Coronary artery (tissue), 2 donors: ENCODE data around the gene TPSB2.
"Not testable (repeated sequence)": the region's sequence is repeated elsewhere in the genome, so short reads cannot be mapped to it uniquely, and the experiment has no call there.

ENCODE experiments used
- DNase-seq: peaks from one replicate; pipeline ENCODE4 v3.0.0-alpha.2; 2017; ENCODE audit warnings: low spot score
- H3K27ac ChIP-seq, 2 donors: fragments of 200-600 bp; sonication (generic); one replicate each; pipeline ENCODE4 v1.5.1; 2016 to 2019
- H3K4me3 ChIP-seq: fragments of 200-600 bp; sonication (generic); 2 replicates; pipeline ENCODE4 v1.5.1; 2016; ENCODE audit warnings: mild to moderate bottlenecking, moderate library complexity
- CTCF ChIP-seq: fragments of 200-600 bp; sonication (generic); IDR thresholded peaks from one replicate; pipeline ENCODE4 v1.5.1; 2019; ENCODE audit warnings: antibody characterized with exemption

The TPSB2 gene

GRCh38 chr16:1259760-1260068, 29.7 kb upstream of the TPSB2 start:
- TF ChIP-seq CTCF: no peak
- no peak for DNase-seq
- Histone ChIP-seq H3K4me3 (no peak overlapping the region), H3K27ac (no peak overlapping the region)

GRCh38 chr16:1258906-1259759, 29.1 kb upstream of the TPSB2 start:
- no peak overlapping the region for H3K4me3 ChIP-seq
- no peak for DNase-seq
- no peak overlapping the region for H3K27ac ChIP-seq
- TF ChIP-seq CTCF: no peak

GRCh38 chr16:1258225-1258600, 28.2 kb upstream of the TPSB2 start:
- Histone ChIP-seq H3K27ac (no peak overlapping the region), H3K4me3 (no peak overlapping the region)
- no peak for DNase-seq
- no peak for TF ChIP-seq CTCF

DNA sequence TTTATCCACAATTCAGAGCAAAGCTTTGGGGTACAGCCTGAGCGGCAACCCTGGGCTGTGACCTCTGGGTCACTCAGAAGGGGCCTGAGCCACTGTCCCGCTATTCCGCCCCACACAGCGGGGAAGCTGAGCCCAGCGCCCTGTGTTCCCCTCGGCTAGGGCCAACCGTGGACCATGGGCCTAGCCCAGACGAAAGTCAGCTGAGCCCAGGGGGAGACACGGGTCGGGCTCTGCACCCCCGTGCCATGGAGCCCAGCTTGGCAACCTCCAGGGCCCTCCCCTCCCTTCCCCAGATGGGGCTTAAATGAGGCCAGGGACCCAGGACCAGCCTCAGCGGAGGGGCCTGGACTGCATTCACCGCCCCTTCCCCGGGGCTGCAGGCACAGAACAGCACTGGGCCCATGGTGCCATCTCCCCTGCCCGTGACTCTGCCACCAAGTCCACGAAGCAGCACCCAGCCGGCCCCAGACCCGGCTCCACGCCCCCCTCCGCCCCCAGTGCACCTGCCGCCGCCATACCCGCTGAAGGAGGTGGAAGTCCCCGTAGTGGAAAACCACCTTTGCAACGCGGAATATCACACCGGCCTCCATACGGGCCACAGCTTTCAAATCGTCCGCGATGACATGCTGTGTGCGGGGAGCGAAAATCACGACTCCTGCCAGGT, 27.7 kb upstream of the TPSB2 start:
- no peak overlapping the region for H3K27ac ChIP-seq
- H3K4me3 ChIP-seq: no peak overlapping the region
- no peak for DNase-seq
- TF ChIP-seq CTCF: no peak

GRCh38 chr16:1256874-1257322, 26.9 kb upstream of the TPSB2 start:
- DNase-seq: no peak
- Histone ChIP-seq H3K27ac (no peak overlapping the region), H3K4me3 (no peak overlapping the region)
- TF ChIP-seq CTCF: no peak

- not testable (repeated sequence) for DNase-seq, H3K4me3 ChIP-seq, H3K27ac ChIP-seq
Measured at GRCh38 chr16:1256296-1256873, 26.4 kb upstream of the TPSB2 start.

GRCh38 chr16:1255276-1256122, 25.5 kb upstream of the TPSB2 start, which contains the start of gene TPSD1:
TPSD1 (plus strand) TSS chr16:1256069; CDS start chr16:1256281, 212 bp downstream.
- H3K4me3 ChIP-seq, H3K27ac ChIP-seq, DNase-seq: not testable (repeated sequence)

DNA sequence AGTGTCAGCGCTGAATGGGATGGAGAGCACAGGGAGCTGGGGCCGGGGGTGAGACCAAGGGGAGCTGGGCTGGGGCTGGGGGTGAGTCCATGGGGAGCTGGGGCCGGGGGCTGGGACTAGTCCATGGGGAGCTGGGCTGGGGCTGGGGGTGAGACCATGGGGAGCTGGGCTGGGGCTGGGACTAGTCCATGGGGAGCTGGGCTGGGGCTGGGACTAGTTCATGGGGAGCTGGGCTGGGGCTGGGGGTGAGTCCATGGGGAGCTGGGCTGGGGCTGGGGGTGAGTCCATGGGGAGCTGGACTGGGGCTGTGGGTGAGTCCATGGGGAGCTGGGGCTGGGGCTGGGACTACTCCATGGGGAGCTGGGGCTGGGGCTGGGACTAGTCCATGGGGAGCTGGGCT, 24.8 kb upstream of the TPSB2 start:
- H3K27ac ChIP-seq, H3K4me3 ChIP-seq, DNase-seq: not testable (repeated sequence)

GRCh38 chr16:1253701-1254364, 23.8 kb upstream of the TPSB2 start:
- not testable (repeated sequence) for H3K27ac ChIP-seq, H3K4me3 ChIP-seq, DNase-seq

DNA sequence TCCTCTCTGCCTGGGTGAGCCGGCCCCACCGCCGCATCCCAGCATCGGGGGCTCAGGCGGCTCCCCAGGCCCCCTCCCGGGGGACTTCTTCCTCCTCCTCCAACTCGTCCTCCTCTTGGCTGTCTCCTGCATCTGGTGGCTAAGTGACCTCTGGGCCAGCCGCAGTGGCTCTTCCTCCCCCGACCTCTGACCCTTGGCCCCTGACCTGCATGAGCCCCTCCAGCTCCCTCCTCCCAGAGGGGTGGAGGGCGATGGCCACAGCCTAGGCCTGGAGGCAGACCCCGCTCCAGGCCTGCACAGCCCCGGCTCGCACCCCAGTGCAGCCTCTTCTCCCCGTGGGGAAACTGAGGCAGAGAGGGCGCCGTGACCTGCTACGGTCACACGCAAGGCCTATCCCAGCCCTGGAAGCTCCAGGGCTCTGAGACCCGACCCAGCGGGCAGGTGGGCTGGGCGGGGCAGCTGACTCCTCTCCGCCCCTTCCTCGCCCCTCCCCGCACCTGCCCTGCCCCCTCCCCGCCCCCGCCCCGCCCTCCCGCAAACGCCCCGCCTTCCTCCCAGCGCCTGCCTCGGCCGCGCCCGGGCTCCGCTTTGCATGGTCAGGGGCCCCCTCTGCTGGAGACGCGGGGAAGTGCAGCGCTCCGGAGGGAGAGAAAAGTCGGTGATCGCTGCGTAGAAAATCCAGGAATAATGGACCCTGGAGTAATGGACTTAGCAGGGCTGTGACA, 19.2 kb upstream of the TPSB2 start:
- not testable (repeated sequence) for H3K27ac ChIP-seq, DNase-seq, H3K4me3 ChIP-seq
